Natural killer cell (primary cell): ENCODE data around the gene DDX60. TPM values are rescaled to one million over a fixed set of nuclear protein-coding genes. Genes with fewer than 3 reads are reported as not detected.
"Not testable (repeated sequence)": the region's sequence is repeated elsewhere in the genome, so short reads cannot be mapped to it uniquely, and the experiment has no call there.

Experiments used
- ATAC-seq, 3 donors: fragments of 150-1000 bp in 2 of 3; fragments of 200-7000 bp in 1 of 3; cut with Tn5 transposase; 1 replicate in 1 of 3; 2 replicates in 2 of 3; pipeline ENCODE4 v1.10.0; 2021; ENCODE audit warnings: mild to moderate bottlenecking in 2 of 3, moderate library complexity in 2 of 3
- DNase-seq, 2 donors: peaks; one replicate each; pipeline versions ENCODE4 v3.0.0 to v3.0.0-alpha.2; 2013 to 2021; ENCODE audit warnings: mixed read lengths in 1 of 2
- H3K27ac ChIP-seq: one replicate; pipeline ENCODE4 v1.5.1; 2013; ENCODE audit warnings: mild to moderate bottlenecking, low read length
- H3K27me3 ChIP-seq: one replicate; pipeline ENCODE4 v1.6.1; 2013; ENCODE audit warnings: low read length; ENCODE audit not compliant: control insufficient read depth, insufficient read depth
- H3K36me3 ChIP-seq: one replicate; pipeline ENCODE4 v1.6.1; 2013; ENCODE audit warnings: low read length; ENCODE audit not compliant: control insufficient read depth, insufficient read depth
- H3K4me1 ChIP-seq: one replicate; pipeline ENCODE4 v1.6.1; 2013; ENCODE audit warnings: low read length; ENCODE audit not compliant: control insufficient read depth, insufficient read depth
- H3K4me3 ChIP-seq: one replicate; pipeline ENCODE4 v1.5.1; 2013; ENCODE audit warnings: low read length
- H3K9me3 ChIP-seq: one replicate; pipeline ENCODE4 v1.6.1; 2013; ENCODE audit warnings: low read length; ENCODE audit not compliant: control insufficient read depth, insufficient read depth
- H3K27ac Mint-ChIP-seq, 2 donors: one replicate each; pipeline ENCODE4 v1.8.0; 2022; ENCODE audit warnings: mild to moderate bottlenecking in 2 of 2, mixed read lengths in 2 of 2, moderate library complexity in 1 of 2
- H3K27me3 Mint-ChIP-seq, 2 donors: one replicate each; pipeline ENCODE4 v1.8.0; 2022; ENCODE audit warnings: low read depth in 2 of 2, mixed read lengths in 2 of 2
- H3K36me3 Mint-ChIP-seq: one replicate; pipeline ENCODE4 v1.8.0; 2022; ENCODE audit warnings: mixed read lengths
- H3K4me1 Mint-ChIP-seq, 2 donors: one replicate each; pipeline ENCODE4 v1.8.0; 2022; ENCODE audit warnings: mixed read lengths in 2 of 2
- H3K4me3 Mint-ChIP-seq: one replicate; pipeline ENCODE4 v1.8.0; 2022; ENCODE audit warnings: mild to moderate bottlenecking, moderate library complexity, mixed read lengths
- H3K9me3 Mint-ChIP-seq, 2 donors: one replicate each; pipeline ENCODE4 v1.8.0; 2022; ENCODE audit warnings: mixed read lengths in 2 of 2
- WGBS: methylation state at CpG from one replicate; pipeline ENCODE4 v1.1.7; 2013; ENCODE audit warnings: missing lambda C conversion rate; ENCODE audit not compliant: insufficient coverage; 5-methylcytosine and 5-hydroxymethylcytosine counted together
- intact Hi-C: fragments of 100-400 bp; cut with micrococcal nuclease; formaldehyde crosslinking; loops from one replicate; pipeline ENCODE4 v1.14.2; 2022
- total RNA-seq, 4 donors: library from RNA; stranded (reverse); fragments of 120-200 nt in 1 of 4; gene quantifications; one replicate each; pipeline versions ENCODE4 v1.2.3 to v1.2.4, GENCODE V29; 2013 to 2022
- TF ChIP-seq, protein P1 (sequence below): fragments of 200-600 bp; IDR thresholded peaks from one replicate; pipeline ENCODE4 v1.8.0; 2022; ENCODE audit warnings: antibody characterized with exemption

DDX60 gene
- total RNA-seq, 3 donors from 2014 or later (not counting 1 experiment from before 2014, with no cell fraction given), result 29.4 to 37.2 (median 31.5) TPM

DNA sequence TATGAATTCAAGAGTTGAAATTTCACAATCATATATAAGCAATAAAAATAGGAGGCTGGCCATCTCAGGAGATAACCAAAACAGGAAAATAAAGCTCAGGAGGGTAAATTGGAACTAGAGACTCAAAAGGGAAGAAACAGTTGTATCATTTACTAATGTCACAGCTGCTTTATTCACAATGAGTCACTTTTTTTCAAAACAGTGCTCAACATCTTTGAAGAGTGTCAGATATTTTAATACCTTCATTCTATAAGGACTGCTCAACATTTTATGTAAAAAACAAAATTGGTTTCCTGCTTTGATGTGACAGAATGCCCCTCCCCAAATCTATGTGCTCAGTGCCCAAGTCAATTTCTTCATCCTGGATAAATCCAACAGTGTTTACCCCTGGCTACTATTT lies 97.7 kb downstream of the DDX60 start:
- H3K36me3 Mint-ChIP-seq, result peaks cover 55% of the 10 kb centered on the region
- no peaks in the 10 kb centered on the region for H3K9me3 Mint-ChIP-seq
- DNase-seq, result no peak
- H3K4me3 Mint-ChIP-seq, result no peak overlapping the region
- intact Hi-C loops, result no loop called here
- H3K27me3 Mint-ChIP-seq, result no peaks in the 10 kb centered on the region
- Histone ChIP-seq H3K36me3 (peaks cover 71% of the 10 kb centered on the region), H3K4me3 (no peak overlapping the region), H3K27ac (no peak overlapping the region), H3K27me3 (no peaks in the 10 kb centered on the region), H3K9me3 (no peaks in the 10 kb centered on the region), H3K4me1 (no peaks in the 10 kb centered on the region)
- TF ChIP-seq, protein P1, sequence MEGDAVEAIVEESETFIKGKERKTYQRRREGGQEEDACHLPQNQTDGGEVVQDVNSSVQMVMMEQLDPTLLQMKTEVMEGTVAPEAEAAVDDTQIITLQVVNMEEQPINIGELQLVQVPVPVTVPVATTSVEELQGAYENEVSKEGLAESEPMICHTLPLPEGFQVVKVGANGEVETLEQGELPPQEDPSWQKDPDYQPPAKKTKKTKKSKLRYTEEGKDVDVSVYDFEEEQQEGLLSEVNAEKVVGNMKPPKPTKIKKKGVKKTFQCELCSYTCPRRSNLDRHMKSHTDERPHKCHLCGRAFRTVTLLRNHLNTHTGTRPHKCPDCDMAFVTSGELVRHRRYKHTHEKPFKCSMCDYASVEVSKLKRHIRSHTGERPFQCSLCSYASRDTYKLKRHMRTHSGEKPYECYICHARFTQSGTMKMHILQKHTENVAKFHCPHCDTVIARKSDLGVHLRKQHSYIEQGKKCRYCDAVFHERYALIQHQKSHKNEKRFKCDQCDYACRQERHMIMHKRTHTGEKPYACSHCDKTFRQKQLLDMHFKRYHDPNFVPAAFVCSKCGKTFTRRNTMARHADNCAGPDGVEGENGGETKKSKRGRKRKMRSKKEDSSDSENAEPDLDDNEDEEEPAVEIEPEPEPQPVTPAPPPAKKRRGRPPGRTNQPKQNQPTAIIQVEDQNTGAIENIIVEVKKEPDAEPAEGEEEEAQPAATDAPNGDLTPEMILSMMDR, result no peak
- no peak for ATAC-seq
- peaks cover 0 to 3% of the 10 kb centered on the region in 2 donors for H3K4me1 Mint-ChIP-seq
- no peak overlapping the region for H3K27ac Mint-ChIP-seq

DNA sequence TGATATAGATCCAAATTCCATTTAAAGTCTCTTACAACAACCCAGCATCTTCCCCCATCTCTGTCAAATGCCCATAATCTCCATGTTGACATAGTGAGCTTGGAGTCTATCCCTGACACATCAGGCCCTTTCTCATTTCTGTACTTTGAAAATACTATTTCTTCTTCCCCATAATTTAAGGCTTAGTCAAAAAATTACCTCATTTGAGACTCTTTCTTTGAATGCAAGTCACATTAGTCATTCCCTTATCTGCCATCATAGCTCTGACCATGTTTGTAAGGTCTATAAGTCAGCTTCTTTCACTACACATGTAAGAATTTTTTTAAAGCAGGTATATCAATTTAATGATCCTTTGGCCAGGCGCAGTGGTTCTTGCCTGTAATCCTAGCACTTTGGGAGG lies 99.9 kb downstream of the DDX60 start:
- no peak overlapping the region for H3K27ac ChIP-seq
- H3K4me1 Mint-ChIP-seq, result peaks cover 0 to 3% of the 10 kb centered on the region in 2 donors
- H3K36me3 ChIP-seq, result peaks cover 58% of the 10 kb centered on the region
- ATAC-seq (no peak), DNase-seq (no peak)
- H3K27me3 Mint-ChIP-seq, result no peaks in the 10 kb centered on the region
- intact Hi-C loops, result no loop called here
- TF ChIP-seq, protein P1, result no peak
- no peak overlapping the region for H3K27ac Mint-ChIP-seq
- 100% methylated on average over 1 of the region's 1 CpG for WGBS
- no peak overlapping the region for H3K4me3 Mint-ChIP-seq
- peaks cover 62% of the 10 kb centered on the region for H3K36me3 Mint-ChIP-seq
- no peaks in the 10 kb centered on the region for H3K27me3 ChIP-seq
- H3K9me3 Mint-ChIP-seq, result peaks cover 3 to 4% of the 10 kb centered on the region in 2 donors
- H3K4me3 ChIP-seq, result no peak overlapping the region
- no peaks in the 10 kb centered on the region for H3K9me3 ChIP-seq
- H3K4me1 ChIP-seq, result no peaks in the 10 kb centered on the region

DNA sequence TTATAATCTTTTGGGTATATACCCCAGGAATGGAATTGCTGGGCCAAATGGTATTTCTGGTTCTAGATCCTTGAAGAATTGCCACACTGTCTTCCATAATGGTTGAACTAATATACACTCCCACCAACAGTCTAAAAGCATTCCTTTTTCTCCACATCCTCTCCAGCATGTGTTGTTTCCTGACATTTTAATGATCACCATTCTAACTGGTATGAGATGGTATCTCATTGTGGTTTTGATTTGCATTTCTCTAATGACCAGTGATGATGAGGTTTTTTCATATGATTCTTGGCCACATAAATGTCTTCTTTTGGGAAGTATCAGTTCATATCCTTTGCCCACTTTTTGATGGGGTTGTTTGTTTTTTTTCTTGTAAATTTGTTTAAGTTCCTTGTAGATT lies 105.0 kb downstream of the DDX60 start:
- ATAC-seq, H3K9me3 ChIP-seq, intact Hi-C loops, H3K27ac ChIP-seq, H3K27me3 Mint-ChIP-seq, H3K27ac Mint-ChIP-seq, DNase-seq, H3K9me3 Mint-ChIP-seq, H3K27me3 ChIP-seq, H3K4me1 Mint-ChIP-seq, H3K4me3 ChIP-seq, H3K4me1 ChIP-seq, H3K4me3 Mint-ChIP-seq: not testable (repeated sequence)
- H3K36me3 ChIP-seq, result peaks cover 18% of the 10 kb centered on the region
- peaks cover 31% of the 10 kb centered on the region for H3K36me3 Mint-ChIP-seq

DNA sequence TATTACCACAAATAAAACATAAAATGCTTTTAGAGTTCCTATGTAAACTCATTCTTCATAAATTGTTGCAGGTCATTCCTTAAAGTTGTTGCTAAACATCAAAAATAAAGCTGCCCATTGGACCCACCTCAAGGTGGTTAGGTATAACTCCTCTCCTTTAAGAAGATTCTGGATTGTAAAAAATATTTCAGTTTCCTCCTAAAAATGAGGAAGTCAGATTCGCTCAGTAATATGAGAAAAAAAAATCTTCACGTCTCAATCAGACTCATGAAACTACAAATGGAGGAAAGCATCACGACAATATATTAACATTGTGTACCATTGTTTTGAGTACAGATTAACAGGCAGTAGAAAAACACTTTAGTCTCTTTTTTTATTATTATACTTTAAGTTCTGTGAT lies 105.9 kb downstream of the DDX60 start:
- WGBS, result no CpG with 5 or more reads among the region's 3 CpGs
- TF ChIP-seq, protein P1, result no peak
- H3K36me3 Mint-ChIP-seq, result peaks cover 24% of the 10 kb centered on the region
- peaks cover 3 to 5% of the 10 kb centered on the region in 2 donors for H3K9me3 Mint-ChIP-seq
- H3K27me3 ChIP-seq, result no peaks in the 10 kb centered on the region
- ATAC-seq, result no peak
- intact Hi-C loops, result no loop called here
- no peaks in the 10 kb centered on the region for H3K9me3 ChIP-seq
- no peak overlapping the region for H3K27ac Mint-ChIP-seq
- no peak overlapping the region for H3K27ac ChIP-seq
- no peak for DNase-seq
- no peaks in the 10 kb centered on the region for H3K4me1 Mint-ChIP-seq
- H3K4me1 ChIP-seq, result no peaks in the 10 kb centered on the region
- H3K27me3 Mint-ChIP-seq, result no peaks in the 10 kb centered on the region
- H3K4me3 ChIP-seq, result no peak overlapping the region
- peaks cover 11% of the 10 kb centered on the region for H3K36me3 ChIP-seq
- no peak overlapping the region for H3K4me3 Mint-ChIP-seq
